ENCODE measurements around the gene B3GNT5.

B3GNT5 gene

GRCh38 chr3:183249006-183249718, 3.9 kb upstream of the B3GNT5 start:
- H3F3A ChIP-seq (ENCODE audit: low read depth): no peaks in the 10 kb centered on the region
- no peaks in the 10 kb centered on the region for H4K20me1 ChIP-seq (ENCODE audit: insufficient read depth, low read length, poor library complexity, severe bottlenecking)
- H3K4me2 ChIP-seq (ENCODE audit: low read depth, low read length, poor library complexity, severe bottlenecking): no peak overlapping the region
- no peaks in the 10 kb centered on the region for H3K79me2 ChIP-seq (ENCODE audit: insufficient read depth, low read length)
- no peak overlapping the region for H3K4me3 ChIP-seq (ENCODE audit: low read length, poor library complexity, severe bottlenecking)
- no peaks in the 10 kb centered on the region for H3K27me3 ChIP-seq (ENCODE audit: insufficient read depth, low read length, poor library complexity, severe bottlenecking)
- H3K9ac ChIP-seq (ENCODE audit: low read depth, low read length, poor library complexity, severe bottlenecking): no peak overlapping the region
- no peaks in the 10 kb centered on the region for H3K9me2 ChIP-seq (replicated peaks; ENCODE audit: low read depth, low read length)
- no peaks in the 10 kb centered on the region for H3K36me3 ChIP-seq (ENCODE audit: insufficient read depth, low read length)
- no peak overlapping the region for H2AFZ ChIP-seq (ENCODE audit: low read length)
- TF ChIP-seq EZH2phosphoT487 (IDR thresholded peaks at IDR 0.05; ENCODE audit: borderline replicate concordance) (no peak), CTCF (conservative IDR thresholded peaks at IDR 0.05; ENCODE audit: low read length) (no peak)
- no peaks in the 10 kb centered on the region for H3K4me1 ChIP-seq (ENCODE audit: insufficient read depth, low read length, poor library complexity, severe bottlenecking)
- no peaks in the 10 kb centered on the region for H3K9me3 ChIP-seq (ENCODE audit: insufficient read depth, low read depth, low read length)

- no peaks in the 10 kb centered on the region for H3F3A ChIP-seq (ENCODE audit: low read depth)
- H3K4me3 ChIP-seq (ENCODE audit: low read length, poor library complexity, severe bottlenecking): no peak overlapping the region
- no peaks in the 10 kb centered on the region for H3K36me3 ChIP-seq (ENCODE audit: insufficient read depth, low read length)
- no peaks in the 10 kb centered on the region for H3K4me1 ChIP-seq (ENCODE audit: insufficient read depth, low read length, poor library complexity, severe bottlenecking)
- H3K9me3 ChIP-seq (ENCODE audit: insufficient read depth, low read depth, low read length): no peaks in the 10 kb centered on the region
- H4K20me1 ChIP-seq (ENCODE audit: insufficient read depth, low read length, poor library complexity, severe bottlenecking): no peaks in the 10 kb centered on the region
- H3K79me2 ChIP-seq (ENCODE audit: insufficient read depth, low read length): no peaks in the 10 kb centered on the region
- H2AFZ ChIP-seq (ENCODE audit: low read length): no peak overlapping the region
- H3K27me3 ChIP-seq (ENCODE audit: insufficient read depth, low read length, poor library complexity, severe bottlenecking): no peaks in the 10 kb centered on the region
- TF ChIP-seq CTCF (conservative IDR thresholded peaks at IDR 0.05; ENCODE audit: low read length) (no peak), EZH2phosphoT487 (IDR thresholded peaks at IDR 0.05; ENCODE audit: borderline replicate concordance) (no peak)
- no peaks in the 10 kb centered on the region for H3K9me2 ChIP-seq (replicated peaks; ENCODE audit: low read depth, low read length)
- H3K4me2 ChIP-seq (ENCODE audit: low read depth, low read length, poor library complexity, severe bottlenecking): no peak overlapping the region
- H3K9ac ChIP-seq (ENCODE audit: low read depth, low read length, poor library complexity, severe bottlenecking): no peak overlapping the region
Measured at GRCh38 chr3:183252118-183252782, 803 bp upstream of the B3GNT5 start.

GRCh38 chr3:183253528-183254486, 754 bp downstream of the B3GNT5 start:
- H2AFZ ChIP-seq (ENCODE audit: low read length): no peak overlapping the region
- no peak for TF ChIP-seq CTCF (conservative IDR thresholded peaks at IDR 0.05; ENCODE audit: low read length)
- TF ChIP-seq EZH2phosphoT487 (IDR thresholded peaks at IDR 0.05; ENCODE audit: borderline replicate concordance): no peak
- H3K4me1 ChIP-seq (ENCODE audit: insufficient read depth, low read length, poor library complexity, severe bottlenecking): no peaks in the 10 kb centered on the region
- no peaks in the 10 kb centered on the region for H3K79me2 ChIP-seq (ENCODE audit: insufficient read depth, low read length)
- H3F3A ChIP-seq (ENCODE audit: low read depth): no peaks in the 10 kb centered on the region
- no peak overlapping the region for H3K9ac ChIP-seq (ENCODE audit: low read depth, low read length, poor library complexity, severe bottlenecking)
- H3K27me3 ChIP-seq (ENCODE audit: insufficient read depth, low read length, poor library complexity, severe bottlenecking): no peaks in the 10 kb centered on the region
- no peaks in the 10 kb centered on the region for H3K9me2 ChIP-seq (replicated peaks; ENCODE audit: low read depth, low read length)
- H4K20me1 ChIP-seq (ENCODE audit: insufficient read depth, low read length, poor library complexity, severe bottlenecking): no peaks in the 10 kb centered on the region
- no peaks in the 10 kb centered on the region for H3K36me3 ChIP-seq (ENCODE audit: insufficient read depth, low read length)
- no peak overlapping the region for H3K4me3 ChIP-seq (ENCODE audit: low read length, poor library complexity, severe bottlenecking)
- no peak overlapping the region for H3K4me2 ChIP-seq (ENCODE audit: low read depth, low read length, poor library complexity, severe bottlenecking)
- no peaks in the 10 kb centered on the region for H3K9me3 ChIP-seq (ENCODE audit: insufficient read depth, low read depth, low read length)
